WTC11 (cell line): ENCODE measurements around the gene RUNX2. TPM values are rescaled to one million over a fixed set of nuclear protein-coding genes. Genes with fewer than 3 reads are reported as not detected.

ENCODE experiments used
- ATAC-seq: fragments of 200-7000 bp; cut with Tn5 transposase; 2 replicates; pipeline ENCODE4 v1.10.0; 2021; ENCODE audit warnings: mild to moderate bottlenecking, moderate library complexity
- CTCF ChIA-PET: fragments of 300-600 bp; sonication (Branson Sonifier 250); formaldehyde crosslinking; loops from one replicate; lab custom pipeline; 2021; ENCODE audit warnings: antibody characterized with exemption; lab: Charles Lee
- POLR2A ChIA-PET: fragments of 350-600 bp; sonication (Branson Sonifier 250); formaldehyde crosslinking; loops from one replicate; lab custom pipeline; 2021; ENCODE audit warnings: antibody characterized with exemption; lab: Charles Lee
- DNase-seq: peaks from one replicate; pipeline ENCODE4 v3.0.0; 2021; ENCODE audit warnings: low spot score
- H3K27ac Mint-ChIP-seq: 2 replicates; pipeline ENCODE4 v1.8.0; 2021; ENCODE audit warnings: mixed read lengths
- H3K27me3 Mint-ChIP-seq: 2 replicates; pipeline ENCODE4 v1.8.0; 2021; ENCODE audit warnings: low read depth, mild to moderate bottlenecking, moderate library complexity, mixed read lengths
- H3K36me3 Mint-ChIP-seq: 2 replicates; pipeline ENCODE4 v1.8.0; 2021; ENCODE audit warnings: mixed read lengths
- H3K4me1 Mint-ChIP-seq: 2 replicates; pipeline ENCODE4 v1.8.0; 2022; ENCODE audit warnings: mixed read lengths
- H3K4me3 Mint-ChIP-seq: 2 replicates; pipeline ENCODE4 v1.8.0; 2021; ENCODE audit warnings: mild to moderate bottlenecking, moderate library complexity, mixed read lengths
- H3K9me3 Mint-ChIP-seq: 2 replicates; pipeline ENCODE4 v1.8.0; 2021; ENCODE audit warnings: mixed read lengths
- CDX4 ChIP-seq: fragments of 250-450 bp; sonication (Bioruptor Pico); IDR thresholded peaks from 2 replicates; pipeline ENCODE4 v1.9.0; 2021; ENCODE audit warnings: moderate library complexity, mild to moderate bottlenecking, inconsistent platforms, borderline replicate concordance
- CREB1 ChIP-seq: sonication (generic); formaldehyde crosslinking; IDR thresholded peaks from 2 replicates; pipeline ENCODE4 v1.8.0; 2023; ENCODE audit warnings: mild to moderate bottlenecking, missing genetic modification reagents
- GABPB1 ChIP-seq: sonication (generic); formaldehyde crosslinking; IDR thresholded peaks from 2 replicates; pipeline ENCODE4 v1.8.1; 2023; ENCODE audit warnings: mild to moderate bottlenecking, missing genetic modification reagents
- GTF2I ChIP-seq: fragments of 250-450 bp; sonication (Bioruptor Pico); conservative IDR thresholded peaks from 2 replicates; pipeline ENCODE4 v1.4.0; 2021; ENCODE audit warnings: mild to moderate bottlenecking
- IRF2 ChIP-seq: sonication (generic); formaldehyde crosslinking; IDR thresholded peaks from 2 replicates; pipeline ENCODE4 v1.8.0; 2022; ENCODE audit warnings: low read depth, missing genetic modification reagents, borderline replicate concordance
- MYBL2 ChIP-seq: sonication (generic); formaldehyde crosslinking; IDR thresholded peaks from 2 replicates; pipeline ENCODE4 v1.8.1; 2023; ENCODE audit warnings: mild to moderate bottlenecking, moderate library complexity, missing genetic modification reagents
- NFATC4 ChIP-seq: fragments of 250-450 bp; sonication (Bioruptor Pico); IDR thresholded peaks from 2 replicates; pipeline ENCODE4 v1.9.0; 2021; ENCODE audit warnings: mild to moderate bottlenecking
- PRDM15 ChIP-seq: sonication (generic); formaldehyde crosslinking; IDR thresholded peaks from 2 replicates; pipeline ENCODE4 v1.8.0; 2022; ENCODE audit warnings: missing genetic modification reagents
- PRRX2 ChIP-seq: fragments of 250-450 bp; sonication (Bioruptor Pico); IDR thresholded peaks from 2 replicates; pipeline ENCODE4 v1.8.0; 2021; ENCODE audit warnings: mild to moderate bottlenecking
- STAT6 ChIP-seq: sonication (generic); formaldehyde crosslinking; conservative IDR thresholded peaks from 2 replicates; pipeline ENCODE4 v1.8.1; 2023; ENCODE audit warnings: mild to moderate bottlenecking, low read depth, missing genetic modification reagents, moderate library complexity
- TCF7 ChIP-seq: sonication (generic); formaldehyde crosslinking; IDR thresholded peaks from 2 replicates; pipeline ENCODE4 v1.8.0; 2022; ENCODE audit warnings: mild to moderate bottlenecking, low read depth, missing genetic modification reagents, moderate library complexity
- TEAD1 ChIP-seq: sonication (generic); formaldehyde crosslinking; IDR thresholded peaks from 2 replicates; pipeline ENCODE4 v1.8.0; 2022; ENCODE audit warnings: mild to moderate bottlenecking, missing genetic modification reagents
- TP53 ChIP-seq: sonication (generic); formaldehyde crosslinking; IDR thresholded peaks from 2 replicates; pipeline ENCODE4 v1.8.1; 2023; ENCODE audit warnings: mild to moderate bottlenecking, missing genetic modification reagents
- ZNF121 ChIP-seq: sonication (generic); formaldehyde crosslinking; IDR thresholded peaks from 2 replicates; pipeline ENCODE4 v1.8.0; 2023; ENCODE audit warnings: missing genetic modification reagents
- ZNF423 ChIP-seq: fragments of 250-450 bp; sonication (Bioruptor Pico); IDR thresholded peaks from 2 replicates; pipeline ENCODE4 v2.1.2; 2022; ENCODE audit warnings: mild to moderate bottlenecking, moderate library complexity
- ZNF671 ChIP-seq: fragments of 250-450 bp; sonication (Bioruptor Pico); IDR thresholded peaks from 2 replicates; pipeline ENCODE4 v1.8.0; 2021; ENCODE audit warnings: mild to moderate bottlenecking
- total RNA-seq: library from RNA; stranded (reverse); gene quantifications from 3 replicates; pipeline ENCODE4 v1.2.3, GENCODE V29; 2021
- TF ChIP-seq, protein P1 (sequence below): fragments of 250-450 bp; sonication (Bioruptor Pico); IDR thresholded peaks from 2 replicates; pipeline ENCODE4 v2.1.2; 2022; ENCODE audit warnings: mild to moderate bottlenecking, moderate library complexity
- TF ChIP-seq, protein P2 (sequence below): sonication (generic); formaldehyde crosslinking; IDR thresholded peaks from 2 replicates; pipeline ENCODE4 v1.8.1; 2022; ENCODE audit warnings: low read depth, missing genetic modification reagents, borderline replicate concordance

Gene RUNX2
- total RNA-seq, 1 experiment from 2014 or later: 0.28 TPM

GRCh38 chr6:45434381-45434700 lies 106.2 kb downstream of the RUNX2 start:
- H3K27me3 Mint-ChIP-seq: no peaks in the 10 kb centered on the region
- H3K36me3 Mint-ChIP-seq: no peaks in the 10 kb centered on the region
- no peak overlapping the region for H3K27ac Mint-ChIP-seq
- ATAC-seq (no peak), DNase-seq (no peak)
- H3K4me1 Mint-ChIP-seq: peaks cover 8% of the 10 kb centered on the region; the same call in 1 of the 2 replicates
- ChIA-PET CTCF (no interaction called here), POLR2A (no interaction called here)
- no peak overlapping the region for H3K4me3 Mint-ChIP-seq
- no peaks in the 10 kb centered on the region for H3K9me3 Mint-ChIP-seq
- TF ChIP-seq CREB1 (CRISPR knock-in tag) (no peak), TCF7 (CRISPR knock-in tag) (no peak), GABPB1 (CRISPR knock-in tag) (no peak), ZNF423 (no peak), STAT6 (CRISPR knock-in tag) (no peak), CDX4 (CRISPR knock-in tag) (no peak), TEAD1 (CRISPR knock-in tag) (no peak), ZNF671 (CRISPR knock-in tag) (no peak), ZNF121 (CRISPR knock-in tag) (no peak), MYBL2 (CRISPR knock-in tag) (no peak), PRDM15 (CRISPR knock-in tag) (no peak), NFATC4 (CRISPR knock-in tag) (no peak), TP53 (CRISPR knock-in tag) (no peak)
- TF ChIP-seq, protein P1, sequence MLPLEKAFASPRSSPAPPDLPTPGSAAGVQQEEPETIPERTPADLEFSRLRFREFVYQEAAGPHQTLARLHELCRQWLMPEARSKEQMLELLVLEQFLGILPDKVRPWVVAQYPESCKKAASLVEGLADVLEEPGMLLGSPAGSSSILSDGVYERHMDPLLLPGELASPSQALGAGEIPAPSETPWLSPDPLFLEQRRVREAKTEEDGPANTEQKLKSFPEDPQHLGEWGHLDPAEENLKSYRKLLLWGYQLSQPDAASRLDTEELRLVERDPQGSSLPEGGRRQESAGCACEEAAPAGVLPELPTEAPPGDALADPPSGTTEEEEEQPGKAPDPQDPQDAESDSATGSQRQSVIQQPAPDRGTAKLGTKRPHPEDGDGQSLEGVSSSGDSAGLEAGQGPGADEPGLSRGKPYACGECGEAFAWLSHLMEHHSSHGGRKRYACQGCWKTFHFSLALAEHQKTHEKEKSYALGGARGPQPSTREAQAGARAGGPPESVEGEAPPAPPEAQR: no peak
- TF ChIP-seq, protein P2, sequence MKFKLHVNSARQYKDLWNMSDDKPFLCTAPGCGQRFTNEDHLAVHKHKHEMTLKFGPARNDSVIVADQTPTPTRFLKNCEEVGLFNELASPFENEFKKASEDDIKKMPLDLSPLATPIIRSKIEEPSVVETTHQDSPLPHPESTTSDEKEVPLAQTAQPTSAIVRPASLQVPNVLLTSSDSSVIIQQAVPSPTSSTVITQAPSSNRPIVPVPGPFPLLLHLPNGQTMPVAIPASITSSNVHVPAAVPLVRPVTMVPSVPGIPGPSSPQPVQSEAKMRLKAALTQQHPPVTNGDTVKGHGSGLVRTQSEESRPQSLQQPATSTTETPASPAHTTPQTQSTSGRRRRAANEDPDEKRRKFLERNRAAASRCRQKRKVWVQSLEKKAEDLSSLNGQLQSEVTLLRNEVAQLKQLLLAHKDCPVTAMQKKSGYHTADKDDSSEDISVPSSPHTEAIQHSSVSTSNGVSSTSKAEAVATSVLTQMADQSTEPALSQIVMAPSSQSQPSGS (CRISPR knock-in tag): no peak

DNA sequence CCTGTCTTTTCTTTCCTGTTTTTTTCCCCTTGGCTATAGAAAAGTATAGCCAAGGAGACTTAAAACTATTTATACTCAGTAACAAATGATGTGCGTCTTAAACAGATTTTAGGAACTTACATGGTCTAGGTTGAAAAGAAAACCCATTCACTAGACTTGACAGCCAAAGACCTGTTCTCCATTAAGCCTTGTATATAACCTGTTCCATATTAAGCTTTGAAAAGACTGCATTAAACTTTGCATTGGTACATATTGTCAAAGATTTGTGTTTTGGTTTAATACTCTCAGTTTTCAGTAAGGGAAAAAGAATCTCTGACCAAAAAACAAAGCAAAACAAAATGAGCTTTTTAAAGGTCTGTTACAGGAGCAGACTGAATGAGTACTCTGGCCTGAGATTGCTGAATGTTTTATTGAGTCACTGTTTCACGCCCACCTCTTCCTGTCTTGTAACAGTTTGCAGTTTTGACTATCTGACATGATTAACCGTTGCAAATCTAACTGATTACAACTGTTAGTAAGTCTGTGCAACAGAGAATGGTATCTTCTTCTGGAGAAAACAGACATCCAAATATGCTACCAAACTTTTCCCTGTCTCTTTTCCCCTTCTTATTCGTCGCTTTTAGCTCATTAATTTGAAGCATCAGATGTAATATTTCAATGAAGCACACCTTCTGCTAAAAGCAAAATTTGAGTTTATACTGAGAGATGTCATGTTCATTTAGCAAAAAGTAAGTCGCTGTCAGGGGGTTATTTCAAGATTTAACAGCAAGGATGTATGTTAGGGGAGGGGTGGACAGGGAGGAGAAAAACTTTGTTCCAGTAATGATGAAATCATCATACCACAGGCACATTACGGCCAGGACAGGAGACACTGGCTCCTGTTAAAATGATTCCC lies 108.7 kb downstream of the RUNX2 start:
- TF ChIP-seq PRRX2 (no peak), GTF2I (CRISPR knock-in tag) (no peak), IRF2 (no peak)
- TF ChIP-seq, protein P2 (CRISPR knock-in tag): no peak
- H3K4me1 Mint-ChIP-seq: peaks cover 8% of the 10 kb centered on the region; the same call in 1 of the 2 replicates
- no peak overlapping the region for H3K4me3 Mint-ChIP-seq
- ChIA-PET CTCF (no interaction called here), POLR2A (no interaction called here)
- no peaks in the 10 kb centered on the region for H3K27me3 Mint-ChIP-seq
- no peak overlapping the region for H3K27ac Mint-ChIP-seq
- H3K9me3 Mint-ChIP-seq: no peaks in the 10 kb centered on the region
- no peaks in the 10 kb centered on the region for H3K36me3 Mint-ChIP-seq
- ATAC-seq (no peak), DNase-seq (no peak)
